Neural crest cell (in vitro differentiated cells): ENCODE measurements around the gene CAMK2D. TPM values are rescaled to one million over a fixed set of nuclear protein-coding genes. Genes with fewer than 3 reads are reported as not detected.

ENCODE experiments used
- DNase-seq: peaks from one replicate; pipeline ENCODE4 v3.0.0; 2021; ENCODE audit warnings: low read depth, mixed read lengths, low spot score
- H3K27ac Mint-ChIP-seq: one replicate; pipeline ENCODE4 v1.8.0; 2021; ENCODE audit warnings: mild to moderate bottlenecking, mixed read lengths; ENCODE audit not compliant: unreplicated experiment
- H3K27me3 Mint-ChIP-seq: 2 replicates; pipeline ENCODE4 v1.8.0; 2021; ENCODE audit warnings: low read depth, mild to moderate bottlenecking, mixed read lengths
- H3K36me3 Mint-ChIP-seq: 2 replicates; pipeline ENCODE4 v1.8.0; 2021; ENCODE audit warnings: low read depth, mild to moderate bottlenecking, mixed read lengths
- H3K4me1 Mint-ChIP-seq: 2 replicates; pipeline ENCODE4 v1.8.0; 2021; ENCODE audit warnings: mixed read lengths
- H3K4me3 Mint-ChIP-seq: one replicate; pipeline ENCODE4 v1.8.0; 2021; ENCODE audit warnings: mild to moderate bottlenecking, mixed read lengths
- H3K9me3 Mint-ChIP-seq: 2 replicates; pipeline ENCODE4 v1.8.0; 2021; ENCODE audit warnings: mixed read lengths
- total RNA-seq: library from RNA; stranded (reverse); gene quantifications from 2 replicates; pipeline ENCODE4 v1.2.1, GENCODE V29; 2021
- TF ChIP-seq, protein P1 (sequence below): fragments of 200-600 bp; sonication (generic); conservative IDR thresholded peaks from 2 replicates; pipeline ENCODE4 v1.5.0; 2021; ENCODE audit warnings: antibody characterized with exemption, mild to moderate bottlenecking

The CAMK2D gene
- total RNA-seq, 1 donor from 2014 or later: 33.7 TPM

DNA sequence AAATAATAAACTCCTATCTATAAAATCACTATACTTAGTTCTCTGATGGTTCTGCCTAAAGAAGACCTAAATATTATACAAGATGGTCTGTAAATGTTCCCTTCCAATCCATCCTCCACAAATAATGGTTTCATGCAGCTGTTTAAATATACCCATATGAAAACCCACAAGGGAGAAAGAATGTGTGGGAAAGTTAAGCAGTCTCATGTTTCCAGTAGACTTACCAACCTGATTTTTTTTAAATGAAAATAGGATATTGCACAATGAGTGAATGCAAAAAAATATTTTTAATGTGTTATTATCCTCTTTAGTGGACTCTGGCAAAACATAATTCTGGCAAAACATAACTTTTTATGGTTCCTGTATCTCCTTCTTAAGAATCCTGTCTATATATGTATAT is 23.3 kb downstream of the CAMK2D start:
- Mint-ChIP-seq H3K27ac (no peak overlapping the region), H3K36me3 (peaks cover 10% of the 10 kb centered on the region), H3K4me3 (no peak overlapping the region), H3K9me3 (no peaks in the 10 kb centered on the region), H3K4me1 (peaks cover 3% of the 10 kb centered on the region), H3K27me3 (no peaks in the 10 kb centered on the region)
- DNase-seq: no peak
- TF ChIP-seq, protein P1, sequence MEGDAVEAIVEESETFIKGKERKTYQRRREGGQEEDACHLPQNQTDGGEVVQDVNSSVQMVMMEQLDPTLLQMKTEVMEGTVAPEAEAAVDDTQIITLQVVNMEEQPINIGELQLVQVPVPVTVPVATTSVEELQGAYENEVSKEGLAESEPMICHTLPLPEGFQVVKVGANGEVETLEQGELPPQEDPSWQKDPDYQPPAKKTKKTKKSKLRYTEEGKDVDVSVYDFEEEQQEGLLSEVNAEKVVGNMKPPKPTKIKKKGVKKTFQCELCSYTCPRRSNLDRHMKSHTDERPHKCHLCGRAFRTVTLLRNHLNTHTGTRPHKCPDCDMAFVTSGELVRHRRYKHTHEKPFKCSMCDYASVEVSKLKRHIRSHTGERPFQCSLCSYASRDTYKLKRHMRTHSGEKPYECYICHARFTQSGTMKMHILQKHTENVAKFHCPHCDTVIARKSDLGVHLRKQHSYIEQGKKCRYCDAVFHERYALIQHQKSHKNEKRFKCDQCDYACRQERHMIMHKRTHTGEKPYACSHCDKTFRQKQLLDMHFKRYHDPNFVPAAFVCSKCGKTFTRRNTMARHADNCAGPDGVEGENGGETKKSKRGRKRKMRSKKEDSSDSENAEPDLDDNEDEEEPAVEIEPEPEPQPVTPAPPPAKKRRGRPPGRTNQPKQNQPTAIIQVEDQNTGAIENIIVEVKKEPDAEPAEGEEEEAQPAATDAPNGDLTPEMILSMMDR: no peak

DNA sequence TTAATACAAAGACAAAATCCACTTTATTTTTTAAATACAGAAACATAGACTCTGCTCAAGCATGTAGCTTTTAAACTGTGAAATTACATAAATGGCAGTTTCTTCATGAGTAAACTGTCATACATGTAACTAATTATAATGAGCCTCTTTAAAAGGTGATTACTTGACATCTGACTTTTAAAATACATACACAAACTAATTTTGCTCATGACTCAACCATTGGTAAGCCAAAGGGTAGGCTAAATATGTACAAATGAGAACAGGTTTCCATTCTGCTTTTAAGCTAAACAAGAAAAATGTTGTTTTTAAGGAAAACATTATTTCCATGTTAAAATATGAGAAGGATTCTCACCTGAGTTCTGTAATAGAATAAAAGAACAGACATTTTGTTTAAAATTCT is 27.9 kb downstream of the CAMK2D start:
- TF ChIP-seq, protein P1: no peak
- Mint-ChIP-seq H3K27ac (no peak overlapping the region), H3K9me3 (no peaks in the 10 kb centered on the region), H3K27me3 (no peaks in the 10 kb centered on the region), H3K36me3 (peaks cover 17% of the 10 kb centered on the region), H3K4me1 (peaks cover 26% of the 10 kb centered on the region), H3K4me3 (no peak overlapping the region)
- no peak for DNase-seq

DNA sequence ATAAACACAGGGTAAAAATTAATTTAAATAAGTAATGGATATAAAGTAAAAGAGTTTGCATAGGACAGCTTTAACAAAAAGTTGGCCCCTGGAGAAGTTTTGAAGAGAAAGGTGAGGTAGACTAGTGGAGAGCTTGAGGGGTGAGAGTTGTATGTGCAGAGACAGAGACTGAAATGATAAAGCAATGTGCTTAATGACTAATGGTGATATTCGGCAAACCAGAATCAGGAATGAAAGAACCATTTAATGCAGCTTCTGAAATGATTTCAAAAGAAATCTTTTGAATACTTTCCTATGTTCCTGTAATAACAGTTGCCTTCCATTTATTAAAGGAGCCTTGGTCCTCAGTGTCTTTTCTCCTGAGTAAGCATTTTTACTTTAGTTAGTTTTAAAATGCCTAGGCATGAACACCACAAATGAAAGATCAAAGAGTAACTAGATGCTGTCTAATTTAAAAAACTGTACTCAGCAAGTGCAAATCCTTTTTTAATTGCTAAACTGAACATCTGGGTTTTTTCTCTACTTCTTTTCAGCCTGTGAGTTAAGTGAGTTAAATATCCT is 28.5 kb downstream of the CAMK2D start:
- Mint-ChIP-seq H3K27ac (no peak overlapping the region), H3K36me3 (peaks cover 19% of the 10 kb centered on the region), H3K9me3 (no peaks in the 10 kb centered on the region), H3K27me3 (no peaks in the 10 kb centered on the region), H3K4me3 (no peak overlapping the region), H3K4me1 (peaks cover 26% of the 10 kb centered on the region)
- TF ChIP-seq, protein P1: no peak
- DNase-seq: no peak

DNA sequence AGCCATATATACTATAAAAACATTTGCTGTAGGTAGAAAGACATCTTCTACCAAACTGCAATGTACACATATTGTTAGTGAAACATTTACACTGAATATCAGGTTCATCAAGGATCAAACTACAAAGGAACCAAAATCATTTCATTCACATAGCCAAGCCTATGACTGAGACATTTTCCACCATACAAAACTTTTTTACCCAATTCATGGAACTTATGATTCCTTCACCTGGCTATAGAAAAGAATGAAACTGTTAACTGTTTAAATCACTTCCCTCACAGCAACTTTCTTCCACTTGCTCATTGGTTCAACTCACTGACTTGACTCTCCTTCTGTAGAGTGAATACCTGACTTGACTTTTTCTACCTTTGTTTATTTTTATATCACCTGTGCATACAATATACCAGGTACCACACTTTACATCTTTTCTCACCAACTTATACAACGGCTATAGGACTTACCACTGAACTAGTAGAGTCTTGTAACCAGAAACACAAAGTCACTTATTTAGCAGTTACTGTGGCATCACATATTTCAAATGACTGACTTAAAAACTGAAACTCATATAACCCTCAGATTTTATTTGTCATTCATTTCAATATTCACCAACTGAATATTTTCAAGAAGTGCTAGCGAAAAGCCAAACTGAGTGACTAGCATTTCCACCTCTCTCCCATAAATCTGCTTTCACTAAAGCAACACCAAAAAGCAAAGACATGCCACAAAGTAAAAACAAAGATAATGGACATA is 30.9 kb downstream of the CAMK2D start:
- Mint-ChIP-seq H3K27ac (no peak overlapping the region), H3K4me1 (peaks cover 26% of the 10 kb centered on the region), H3K27me3 (no peaks in the 10 kb centered on the region)

DNA sequence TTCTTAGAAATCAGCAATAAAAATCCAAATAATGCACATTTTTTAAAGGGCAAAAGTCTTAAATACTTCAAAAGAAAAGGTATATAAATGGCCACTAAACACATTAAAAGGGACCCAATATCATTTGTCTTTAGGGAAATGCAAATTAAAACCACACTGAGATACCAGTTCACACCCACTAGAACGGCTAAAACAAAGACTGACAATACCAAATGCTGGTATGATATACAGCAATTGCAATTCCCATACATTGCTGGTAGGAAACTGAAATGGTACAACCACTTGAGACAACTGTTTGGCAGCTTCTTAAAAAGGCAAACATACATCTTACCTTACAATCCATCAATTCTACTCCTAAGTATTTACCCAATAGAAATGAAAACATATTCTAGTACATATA is 33.7 kb downstream of the CAMK2D start:
- Mint-ChIP-seq H3K4me1 (peaks cover 22% of the 10 kb centered on the region), H3K36me3 (peaks cover 15% of the 10 kb centered on the region), H3K27ac (no peak overlapping the region), H3K4me3 (no peak overlapping the region), H3K9me3 (no peaks in the 10 kb centered on the region), H3K27me3 (no peaks in the 10 kb centered on the region)
- DNase-seq: no peak
- TF ChIP-seq, protein P1: no peak

More for the DNA sequence above, 30.9 kb downstream of the CAMK2D start:
- Mint-ChIP-seq H3K9me3 (no peaks in the 10 kb centered on the region), H3K36me3 (peaks cover 18% of the 10 kb centered on the region), H3K4me3 (no peak overlapping the region)
- TF ChIP-seq, protein P1: no peak
- DNase-seq: no peak
